Colonic mucosa (tissue), 4 donors: ENCODE data around the gene ZC3HAV1. TPM values are rescaled to one million over a fixed set of nuclear protein-coding genes. Genes with fewer than 3 reads are reported as not detected.

ENCODE experiments used
- DNase-seq: peaks from one replicate; pipeline ENCODE4 v3.0.0-alpha.2; 2020
- H3K27ac ChIP-seq: fragments of 200-600 bp; one replicate; pipeline ENCODE4 v1.8.0; 2021
- H3K27me3 ChIP-seq: fragments of 200-600 bp; one replicate; pipeline ENCODE4 v1.8.0; 2021
- H3K36me3 ChIP-seq: fragments of 200-600 bp; one replicate; pipeline ENCODE4 v1.8.0; 2021
- H3K4me1 ChIP-seq: fragments of 200-600 bp; one replicate; pipeline ENCODE4 v1.8.0; 2021; ENCODE audit warnings: mild to moderate bottlenecking
- H3K4me3 ChIP-seq: fragments of 200-600 bp; one replicate; pipeline ENCODE4 v1.8.0; 2021
- H3K9ac ChIP-seq, 2 donors: one replicate each; pipeline ENCODE4 v1.7.0; 2013; ENCODE audit warnings: control low read depth in 2 of 2, low read depth in 2 of 2, low read length in 2 of 2
- H3K9me3 ChIP-seq: fragments of 200-600 bp; one replicate; pipeline ENCODE4 v1.8.0; 2021
- CTCF ChIP-seq: fragments of 200-600 bp; IDR thresholded peaks from one replicate; pipeline ENCODE4 v1.8.0; 2022; ENCODE audit warnings: antibody characterized with exemption, mild to moderate bottlenecking
- intact Hi-C: fragments of 100-400 bp; cut with DNase I; formaldehyde crosslinking; loops from one replicate; pipeline ENCODE4 v1.14.1; 2022
- total RNA-seq, 2 donors: library from RNA; stranded (reverse); fragmentation: NEBNext Ultra II Directional in 1 of 2; extraction: Animal tissue kit (Norgen Biotek cat#: 25700) in 1 of 2; gene quantifications; one replicate each; pipeline ENCODE4 v1.2.1, GENCODE V29; 2021
- donor health status: healthy.
- donor health status: DM: no; HTN: no; CAD: no.
- donor health status: DM: no; HTN: no; CAD: no.

ZC3HAV1 gene
- total RNA-seq, 2 donors from 2014 or later: 29.0 to 33.8 TPM

GRCh38 chr7:139066315-139066714 is 43.2 kb downstream of the ZC3HAV1 start:
- no peaks in the 10 kb centered on the region for H3K27me3 ChIP-seq
- H3K4me1 ChIP-seq: no peaks in the 10 kb centered on the region
- no peaks in the 10 kb centered on the region for H3K9me3 ChIP-seq
- H3K36me3 ChIP-seq: peaks cover 12% of the 10 kb centered on the region
- H3K4me3 ChIP-seq: no peak overlapping the region
- H3K9ac ChIP-seq: no peak overlapping the region
- DNase-seq: no peak
- H3K27ac ChIP-seq: no peak overlapping the region
- intact Hi-C loops: no loop called here
- TF ChIP-seq CTCF: no peak

- no peaks in the 10 kb centered on the region for H3K27me3 ChIP-seq
- no peak overlapping the region for H3K9ac ChIP-seq
- TF ChIP-seq CTCF: no peak
- DNase-seq: no peak
- H3K4me1 ChIP-seq: no peaks in the 10 kb centered on the region
- no peak overlapping the region for H3K27ac ChIP-seq
- H3K4me3 ChIP-seq: no peak overlapping the region
- no peaks in the 10 kb centered on the region for H3K9me3 ChIP-seq
- intact Hi-C loops: no loop called here
- peaks cover 13% of the 10 kb centered on the region for H3K36me3 ChIP-seq
Observed at GRCh38 chr7:139065323-139065722, 44.2 kb downstream of the ZC3HAV1 start.

GRCh38 chr7:139061416-139061815 is 48.1 kb downstream of the ZC3HAV1 start:
- H3K27ac ChIP-seq: no peak overlapping the region
- TF ChIP-seq CTCF: no peak
- intact Hi-C loops: no loop called here
- H3K36me3 ChIP-seq: peaks cover 16% of the 10 kb centered on the region
- H3K4me1 ChIP-seq: no peaks in the 10 kb centered on the region
- no peak overlapping the region for H3K4me3 ChIP-seq
- no peak for DNase-seq
- H3K27me3 ChIP-seq: no peaks in the 10 kb centered on the region
- H3K9ac ChIP-seq: no peak overlapping the region
- no peaks in the 10 kb centered on the region for H3K9me3 ChIP-seq

GRCh38 chr7:139060695-139061237 is 48.8 kb downstream of the ZC3HAV1 start:
- Histone ChIP-seq H3K27me3 (no peaks in the 10 kb centered on the region), H3K4me3 (no peak overlapping the region), H3K36me3 (peaks cover 16% of the 10 kb centered on the region), H3K9ac (no peak overlapping the region), H3K9me3 (no peaks in the 10 kb centered on the region), H3K27ac (no peak overlapping the region), H3K4me1 (no peaks in the 10 kb centered on the region)
- DNase-seq: no peak
- intact Hi-C loops: no loop called here
- no peak for TF ChIP-seq CTCF

- intact Hi-C loops: no loop called here
- no peak overlapping the region for H3K27ac ChIP-seq
- no peak for TF ChIP-seq CTCF
Observed at GRCh38 chr7:139059905-139060304, 49.6 kb downstream of the ZC3HAV1 start.

More at GRCh38 chr7:139059905-139060304, 49.6 kb downstream of the ZC3HAV1 start:
- DNase-seq: no peak
- no peak overlapping the region for H3K9ac ChIP-seq
- H3K4me1 ChIP-seq: no peaks in the 10 kb centered on the region
- H3K4me3 ChIP-seq: no peak overlapping the region
- no peaks in the 10 kb centered on the region for H3K27me3 ChIP-seq
- H3K9me3 ChIP-seq: no peaks in the 10 kb centered on the region
- peaks cover 16% of the 10 kb centered on the region for H3K36me3 ChIP-seq
